Rectal smooth muscle tissue (tissue), 1 donor: ENCODE results near the gene SHANK1.
A peak's percentile ranks its signal among the peaks of the same experiment; 100 is the strongest.

ENCODE experiments used
- H3K27ac ChIP-seq: one replicate; pipeline ENCODE4 v1.7.0; 2013; ENCODE audit warnings: low read depth, low read length, inconsistent platforms
- H3K27me3 ChIP-seq: one replicate; pipeline ENCODE4 v1.7.0; 2013; ENCODE audit warnings: low read length; ENCODE audit not compliant: control insufficient read depth, insufficient read depth
- H3K36me3 ChIP-seq: one replicate; pipeline ENCODE4 v1.7.0; 2013; ENCODE audit warnings: low read length; ENCODE audit not compliant: control insufficient read depth, insufficient read depth
- H3K4me1 ChIP-seq: one replicate; pipeline ENCODE4 v1.7.0; 2013; ENCODE audit warnings: low read length; ENCODE audit not compliant: control insufficient read depth, insufficient read depth
- H3K4me3 ChIP-seq: one replicate; pipeline ENCODE4 v1.7.0; 2013; ENCODE audit warnings: low read length
- H3K9ac ChIP-seq: one replicate; pipeline ENCODE4 v1.7.0; 2013; ENCODE audit warnings: low read length

SHANK1 gene

DNA sequence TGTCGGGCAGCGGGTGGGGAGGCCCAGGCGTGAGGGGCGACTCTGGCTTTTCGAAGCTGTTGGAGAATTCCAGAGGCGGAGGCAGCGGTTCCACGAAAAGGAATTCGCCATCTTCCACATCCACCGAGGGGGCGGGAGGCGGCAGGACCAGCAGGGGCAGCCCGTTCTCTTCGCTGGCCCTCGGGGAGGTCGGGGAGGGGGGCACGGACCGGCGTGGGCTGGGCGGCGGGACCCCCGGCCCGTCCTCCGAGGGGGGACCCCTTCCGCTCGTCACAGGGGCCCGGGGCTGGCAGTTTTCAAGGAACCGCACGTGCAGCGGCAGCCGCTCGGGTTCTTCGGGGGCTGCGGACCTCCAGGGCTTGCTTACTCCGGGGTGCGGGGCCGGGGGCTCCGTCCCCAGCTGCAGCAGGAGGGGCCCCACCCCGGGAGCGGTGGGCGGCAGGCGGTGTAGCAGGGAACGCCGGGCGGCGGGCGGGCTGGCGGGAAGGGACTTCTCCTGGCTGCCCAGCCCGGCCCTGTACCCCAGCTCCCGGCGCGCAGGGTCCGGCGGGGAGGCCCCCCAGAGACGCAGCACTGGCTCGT is 52.3 kb downstream of the SHANK1 start:
- H3K27me3 ChIP-seq, result peaks cover 16% of the 10 kb centered on the region
- H3K4me3 ChIP-seq, result no peak overlapping the region
- no peaks in the 10 kb centered on the region for H3K4me1 ChIP-seq
- H3K36me3 ChIP-seq, result no peaks in the 10 kb centered on the region
- no peak overlapping the region for H3K27ac ChIP-seq
- H3K9ac ChIP-seq, result no peak overlapping the region

GRCh38 chr19:50666346-50667176 is 53.0 kb downstream of the SHANK1 start:
- H3K4me1 ChIP-seq, result no peaks in the 10 kb centered on the region
- H3K27me3 ChIP-seq, result peaks cover 16% of the 10 kb centered on the region
- no peak overlapping the region for H3K27ac ChIP-seq
- H3K36me3 ChIP-seq, result no peaks in the 10 kb centered on the region
- no peak overlapping the region for H3K9ac ChIP-seq
- no peak overlapping the region for H3K4me3 ChIP-seq

GRCh38 chr19:50664204-50664603 is 55.4 kb downstream of the SHANK1 start:
- H3K4me3 ChIP-seq, result no peak overlapping the region
- no peak overlapping the region for H3K27ac ChIP-seq
- peaks cover 14% of the 10 kb centered on the region for H3K27me3 ChIP-seq
- H3K36me3 ChIP-seq, result no peaks in the 10 kb centered on the region
- no peak overlapping the region for H3K9ac ChIP-seq
- no peaks in the 10 kb centered on the region for H3K4me1 ChIP-seq

DNA sequence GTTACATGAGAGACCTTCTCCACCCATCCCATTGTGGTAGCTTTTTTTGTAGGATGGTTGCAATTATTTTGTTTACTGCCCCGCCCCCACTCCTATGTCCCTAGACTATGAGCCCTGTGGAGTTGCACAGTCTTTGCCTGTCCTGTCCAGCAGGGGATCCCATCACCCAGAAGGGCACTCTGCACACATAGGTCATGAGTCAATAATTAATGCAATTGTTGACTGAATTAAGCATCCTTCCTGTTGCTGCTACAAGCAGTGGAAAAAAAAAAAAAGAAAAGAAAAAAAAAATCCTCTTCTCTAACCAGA is 56.2 kb downstream of the SHANK1 start:
- peaks cover 17% of the 10 kb centered on the region for H3K27me3 ChIP-seq
- H3K4me3 ChIP-seq, result no peak overlapping the region
- H3K9ac ChIP-seq, result no peak overlapping the region
- no peaks in the 10 kb centered on the region for H3K36me3 ChIP-seq
- no peak overlapping the region for H3K27ac ChIP-seq
- H3K4me1 ChIP-seq, result no peaks in the 10 kb centered on the region

DNA sequence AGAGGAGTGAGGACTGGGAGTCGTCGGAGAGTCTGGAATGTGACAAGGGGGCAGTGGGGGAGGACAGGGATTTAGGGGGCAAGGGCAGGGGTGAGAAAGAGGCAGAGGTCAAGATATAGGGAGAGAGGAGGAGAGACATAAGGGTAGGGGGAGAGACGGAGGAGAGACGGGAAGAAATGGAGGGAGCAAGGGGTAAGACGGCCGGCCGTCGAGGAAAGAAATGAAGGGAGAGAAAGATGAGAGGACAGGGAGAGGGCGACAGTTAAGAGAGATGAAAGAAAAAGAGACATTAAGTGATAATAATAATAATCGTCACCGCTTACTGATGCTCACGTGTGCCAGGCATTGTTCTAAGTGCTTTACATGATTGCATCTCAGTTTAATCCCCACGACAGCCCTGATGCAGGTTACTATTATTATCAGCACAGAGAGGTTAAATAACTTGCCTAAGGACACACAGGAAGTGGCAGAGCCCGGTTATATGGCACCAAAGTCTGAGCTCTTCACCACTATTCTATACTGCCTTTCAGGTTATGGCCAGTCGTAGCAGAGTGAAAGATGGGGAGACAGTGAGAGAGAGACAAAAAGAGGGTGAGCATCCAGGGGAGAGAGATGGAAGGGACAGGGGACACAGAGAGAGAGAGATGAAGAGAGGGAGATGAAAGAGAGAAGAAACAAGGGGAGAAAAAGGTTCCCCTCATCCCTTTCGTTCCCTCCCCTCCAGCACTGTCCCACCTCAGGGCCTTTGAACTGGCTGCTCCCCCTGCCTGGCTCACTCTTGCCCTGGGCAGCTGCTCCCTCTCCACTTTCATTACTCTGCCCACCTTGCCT is 56.7 kb downstream of the SHANK1 start:
- Histone ChIP-seq H3K27ac (no peak overlapping the region), H3K27me3 (peaks cover 18% of the 10 kb centered on the region), H3K36me3 (no peaks in the 10 kb centered on the region), H3K4me3 (no peak overlapping the region), H3K9ac (no peak overlapping the region), H3K4me1 (no peaks in the 10 kb centered on the region)

- no peaks in the 10 kb centered on the region for H3K36me3 ChIP-seq
- no peak overlapping the region for H3K9ac ChIP-seq
- H3K4me3 ChIP-seq, result no peak overlapping the region
- H3K27ac ChIP-seq, result no peak overlapping the region
- H3K27me3 ChIP-seq, result peaks cover 18% of the 10 kb centered on the region
- H3K4me1 ChIP-seq, result no peaks in the 10 kb centered on the region
Measured at GRCh38 chr19:50661766-50662650, 57.6 kb downstream of the SHANK1 start.

- H3K36me3 ChIP-seq, result no peaks in the 10 kb centered on the region
- H3K9ac ChIP-seq, result no peak overlapping the region
- H3K4me1 ChIP-seq, result no peaks in the 10 kb centered on the region
- H3K27ac ChIP-seq, result no peak overlapping the region
- peaks cover 13% of the 10 kb centered on the region for H3K27me3 ChIP-seq
- no peak overlapping the region for H3K4me3 ChIP-seq
Measured at GRCh38 chr19:50661023-50661422, 58.6 kb downstream of the SHANK1 start.

DNA sequence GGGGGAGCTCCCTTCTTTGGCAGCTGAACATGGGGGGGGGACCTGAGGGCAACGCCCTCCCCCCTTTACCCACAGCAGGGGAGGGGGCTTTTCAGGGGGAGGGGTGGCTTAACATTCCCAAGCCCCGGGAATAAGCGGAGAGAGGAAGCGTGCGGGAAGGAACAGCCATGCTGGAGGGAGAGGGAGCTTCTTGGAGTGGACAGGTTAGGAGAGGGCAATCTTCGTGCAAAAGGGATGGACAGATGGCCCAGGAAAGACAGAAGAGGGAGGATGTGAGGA is 59.6 kb downstream of the SHANK1 start:
- H3K36me3 ChIP-seq, result no peaks in the 10 kb centered on the region

DNA sequence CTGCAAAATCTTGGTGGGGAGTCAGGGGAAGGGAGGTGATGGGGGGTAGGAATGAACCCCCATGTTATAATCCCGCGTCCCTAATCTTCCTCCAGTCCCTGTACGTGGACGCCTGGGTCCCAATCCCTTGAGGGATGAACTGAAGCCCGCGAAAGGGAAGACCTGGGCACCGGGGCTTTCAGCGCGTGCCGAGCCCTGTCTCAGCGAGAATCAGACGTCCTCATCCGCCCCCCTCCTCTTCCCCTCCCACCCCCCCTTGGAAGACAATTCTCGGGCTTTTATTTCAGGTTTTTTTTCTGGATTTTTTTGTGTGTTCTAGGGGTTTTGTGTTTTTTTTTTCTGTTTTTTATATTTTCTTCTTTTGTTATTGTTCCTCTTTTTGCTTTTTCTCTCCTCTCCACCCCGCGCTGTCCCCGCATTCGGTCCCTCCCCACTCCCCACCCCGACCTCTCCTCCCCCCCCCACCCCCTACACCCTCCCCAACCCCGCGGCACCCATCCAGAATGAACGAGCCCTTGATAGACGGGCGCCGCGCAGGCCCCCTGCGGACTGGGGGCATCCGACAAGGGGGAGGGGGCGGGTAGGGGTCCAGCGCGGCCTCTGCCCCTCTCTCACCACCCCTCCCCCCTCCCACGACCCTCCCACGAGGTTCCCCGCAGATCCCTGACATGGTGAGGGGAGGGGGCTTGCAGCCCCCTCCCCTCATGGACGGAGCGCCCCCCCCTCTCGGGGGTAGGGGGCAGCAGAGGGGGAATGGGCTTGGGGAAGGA is 60.1 kb downstream of the SHANK1 start:
- no peaks in the 10 kb centered on the region for H3K4me1 ChIP-seq
- no peak overlapping the region for H3K4me3 ChIP-seq
- peaks cover 11% of the 10 kb centered on the region for H3K27me3 ChIP-seq
- H3K27ac ChIP-seq, result no peak overlapping the region
- H3K36me3 ChIP-seq, result no peaks in the 10 kb centered on the region
- H3K9ac ChIP-seq, result no peak overlapping the region

More for the DNA sequence above, 59.6 kb downstream of the SHANK1 start:
- H3K27ac ChIP-seq, result no peak overlapping the region
- H3K27me3 ChIP-seq, result peaks cover 11% of the 10 kb centered on the region
- no peak overlapping the region for H3K4me3 ChIP-seq
- no peaks in the 10 kb centered on the region for H3K4me1 ChIP-seq
- H3K9ac ChIP-seq, result no peak overlapping the region

GRCh38 chr19:50658441-50659317 is 60.9 kb downstream of the SHANK1 start:
- peaks cover 11% of the 10 kb centered on the region for H3K27me3 ChIP-seq
- no peak overlapping the region for H3K27ac ChIP-seq
- H3K9ac ChIP-seq, result no peak overlapping the region

More at GRCh38 chr19:50658441-50659317, 60.9 kb downstream of the SHANK1 start:
- Histone ChIP-seq H3K4me1 (no peaks in the 10 kb centered on the region), H3K36me3 (no peaks in the 10 kb centered on the region), H3K4me3 (peak overlapping the region; percentile 32)
